Endodermal cell (in vitro differentiated cells): ENCODE measurements around the gene ARHGAP26. TPM values are rescaled to one million over a fixed set of nuclear protein-coding genes. Genes with fewer than 3 reads are reported as not detected.

Experiments
- DNase-seq: peaks from one replicate; pipeline ENCODE4 v3.0.0-alpha.2; 2017
- H3K27ac ChIP-seq: 2 replicates; pipeline ENCODE4 v1.5.1; 2013; ENCODE audit warnings: mild to moderate bottlenecking, low read depth, low read length, moderate library complexity
- H3K27me3 ChIP-seq: 2 replicates; pipeline ENCODE4 v1.6.1; 2013; ENCODE audit warnings: mild to moderate bottlenecking, low read length, moderate library complexity; ENCODE audit not compliant: insufficient read depth, control insufficient read depth, poor library complexity, severe bottlenecking
- H3K36me3 ChIP-seq: 2 replicates; pipeline ENCODE4 v1.7.0; 2013; ENCODE audit warnings: mild to moderate bottlenecking, low read length, moderate library complexity; ENCODE audit not compliant: control insufficient read depth, insufficient read depth
- H3K4me1 ChIP-seq: one replicate; pipeline ENCODE4 v1.7.0; 2013; ENCODE audit warnings: low read length; ENCODE audit not compliant: control insufficient read depth, insufficient read depth
- H3K4me3 ChIP-seq: 2 replicates; pipeline ENCODE4 v1.5.1; 2013; ENCODE audit warnings: mild to moderate bottlenecking, low read length, moderate library complexity
- H3K9ac ChIP-seq: 2 replicates; pipeline ENCODE4 v1.6.1; 2013; ENCODE audit warnings: mild to moderate bottlenecking, low read length, moderate library complexity; ENCODE audit not compliant: poor library complexity, severe bottlenecking; ENCODE audit errors: extremely low read depth
- H3K9me3 ChIP-seq: 2 replicates; pipeline ENCODE4 v1.6.1; 2013; ENCODE audit warnings: mild to moderate bottlenecking, low read length, moderate library complexity; ENCODE audit not compliant: control insufficient read depth
- H3K27ac Mint-ChIP-seq: 2 replicates; pipeline ENCODE4 v1.8.0; 2020; ENCODE audit warnings: mixed read lengths
- H3K27me3 Mint-ChIP-seq: 2 replicates; pipeline ENCODE4 v1.8.0; 2021; ENCODE audit warnings: mild to moderate bottlenecking, mixed read lengths; ENCODE audit not compliant: insufficient read depth
- H3K36me3 Mint-ChIP-seq: 2 replicates; pipeline ENCODE4 v1.8.0; 2020; ENCODE audit warnings: low read depth, mixed read lengths
- H3K4me1 Mint-ChIP-seq: 2 replicates; pipeline ENCODE4 v1.8.0; 2020; ENCODE audit warnings: mixed read lengths
- H3K4me3 Mint-ChIP-seq: 2 replicates; pipeline ENCODE4 v1.8.0; 2020; ENCODE audit warnings: mild to moderate bottlenecking, moderate library complexity, mixed read lengths
- H3K9me3 Mint-ChIP-seq: 2 replicates; pipeline ENCODE4 v1.8.0; 2020; ENCODE audit warnings: mild to moderate bottlenecking, mixed read lengths
- CTCF ChIP-seq: fragments of 200-600 bp; sonication (generic); conservative IDR thresholded peaks from 2 replicates; pipeline ENCODE4 v1.5.0; 2021; ENCODE audit warnings: antibody characterized with exemption, mild to moderate bottlenecking
- WGBS, 2 experiments: methylation state at CpG; one replicate each; pipeline versions ENCODE4 v1.1.5 to v1.1.7; 2013; ENCODE audit warnings: missing lambda C conversion rate in 2 of 2, mixed read lengths in 1 of 2; ENCODE audit not compliant: insufficient coverage in 1 of 2, insufficient read length in 1 of 2; 5-methylcytosine and 5-hydroxymethylcytosine counted together
- total RNA-seq, 2 donors: library from RNA; stranded (reverse); fragmentation: NEBNext Ultra II Directional in 1 of 2; extraction: Animal tissue kit (Norgen Biotek cat#: 25700) in 1 of 2; gene quantifications; 2 replicates in 1 of 2; 3 replicates in 1 of 2; pipeline ENCODE4 v1.2.1, GENCODE V29; 2021

ARHGAP26 gene
- total RNA-seq, 2 donors from 2014 or later: 49.2 to 60.5 TPM

GRCh38 chr5:143004361-143005145 lies 234.4 kb downstream of the ARHGAP26 start:
- Mint-ChIP-seq H3K4me1 (peaks cover 12% of the 10 kb centered on the region), H3K27me3 (no peaks in the 10 kb centered on the region), H3K36me3 (peaks cover 8% of the 10 kb centered on the region), H3K9me3 (no peaks in the 10 kb centered on the region), H3K4me3 (no peak overlapping the region), H3K27ac (no peak overlapping the region)
- no peak overlapping the region for H3K9ac ChIP-seq
- TF ChIP-seq CTCF: no peak
- H3K36me3 ChIP-seq: no peaks in the 10 kb centered on the region
- H3K27ac ChIP-seq: no peak overlapping the region
- no peaks in the 10 kb centered on the region for H3K27me3 ChIP-seq
- no peaks in the 10 kb centered on the region for H3K9me3 ChIP-seq
- H3K4me3 ChIP-seq: no peak overlapping the region
- no peaks in the 10 kb centered on the region for H3K4me1 ChIP-seq
- 72 to 76% methylated on average over 2 to 4 of the region's 4 CpGs for WGBS, 2 experiments
- no peak for DNase-seq

DNA sequence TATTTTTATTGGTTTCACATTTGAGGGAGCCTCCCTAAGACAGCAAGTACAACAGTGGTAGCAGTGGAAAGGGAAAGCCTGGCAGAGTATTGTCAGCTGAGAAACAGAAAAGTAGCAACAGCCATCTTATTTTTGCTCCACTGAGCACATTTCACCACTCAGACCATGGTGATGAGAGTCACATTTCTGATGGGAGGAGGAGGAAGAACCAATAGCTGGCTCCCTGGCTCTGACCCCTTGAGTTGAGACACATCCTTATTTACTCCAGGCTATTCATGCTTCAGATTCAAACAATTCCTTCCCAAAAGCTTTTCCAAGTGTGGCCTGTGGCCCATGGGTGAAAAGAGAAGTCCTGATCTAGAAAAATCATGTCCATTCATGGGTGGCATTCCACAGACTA lies 236.3 kb downstream of the ARHGAP26 start:
- no peak for TF ChIP-seq CTCF
- DNase-seq: no peak
- no peaks in the 10 kb centered on the region for H3K9me3 ChIP-seq
- Mint-ChIP-seq H3K9me3 (no peaks in the 10 kb centered on the region), H3K27me3 (no peaks in the 10 kb centered on the region), H3K36me3 (no peaks in the 10 kb centered on the region), H3K27ac (no peak overlapping the region), H3K4me3 (no peak overlapping the region), H3K4me1 (peaks cover 20% of the 10 kb centered on the region)
- no peak overlapping the region for H3K27ac ChIP-seq
- no peak overlapping the region for H3K4me3 ChIP-seq
- no peak overlapping the region for H3K9ac ChIP-seq
- H3K4me1 ChIP-seq: peaks cover 12% of the 10 kb centered on the region
- no peaks in the 10 kb centered on the region for H3K27me3 ChIP-seq
- H3K36me3 ChIP-seq: no peaks in the 10 kb centered on the region

GRCh38 chr5:143008032-143008431 lies 237.9 kb downstream of the ARHGAP26 start:
- Histone ChIP-seq H3K9ac (no peak overlapping the region), H3K36me3 (no peaks in the 10 kb centered on the region), H3K4me1 (peaks cover 16% of the 10 kb centered on the region), H3K27ac (no peak overlapping the region), H3K27me3 (no peaks in the 10 kb centered on the region), H3K4me3 (no peak overlapping the region), H3K9me3 (no peaks in the 10 kb centered on the region)
- Mint-ChIP-seq H3K9me3 (no peaks in the 10 kb centered on the region), H3K36me3 (no peaks in the 10 kb centered on the region), H3K4me3 (no peak overlapping the region), H3K27ac (no peak overlapping the region), H3K27me3 (no peaks in the 10 kb centered on the region), H3K4me1 (peaks cover 14% of the 10 kb centered on the region)
- WGBS, 2 experiments: 94 to 100% methylated on average over 1 to 2 of the region's 2 CpGs
- no peak for TF ChIP-seq CTCF
- no peak for DNase-seq
